ENCODE data around the gene RBM19. TPM values are rescaled to one million over a fixed set of nuclear protein-coding genes. Genes with fewer than 3 reads are reported as not detected.

The RBM19 gene
- polyA plus RNA-seq, 10 donors = 11.8 to 21.7 (median 14.9) TPM

- DNase-seq = no peak
These were observed 34.6 kb downstream of the RBM19 start for GRCh38 chr12:113931517-113931916.

- no peak for DNase-seq
These were observed 35.9 kb downstream of the RBM19 start for GRCh38 chr12:113930249-113930648.

GRCh38 chr12:113929312-113929989 lies 36.7 kb downstream of the RBM19 start:
- no peak for DNase-seq

- no peak for DNase-seq
These were observed 39.3 kb downstream of the RBM19 start for GRCh38 chr12:113926788-113927187.

DNA sequence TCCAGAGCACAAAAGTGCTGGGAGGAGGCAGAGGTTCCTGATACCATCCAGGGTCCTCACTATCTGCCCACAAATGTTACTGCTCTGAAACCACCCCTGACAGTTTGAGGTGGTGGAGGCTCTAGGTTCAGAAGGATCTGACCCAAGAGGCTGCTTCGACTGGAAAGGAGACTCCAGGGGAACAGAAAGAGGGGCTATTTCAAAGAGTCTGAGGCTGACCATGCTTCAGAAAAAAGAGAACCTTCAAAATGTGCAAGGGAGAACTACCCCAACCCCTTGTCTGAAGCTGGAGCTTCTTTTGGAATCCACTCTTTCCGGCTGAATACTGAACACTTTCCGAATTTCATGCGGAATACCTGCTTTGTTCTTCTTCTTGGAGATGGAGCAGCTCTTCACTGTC lies 41.8 kb downstream of the RBM19 start:
- DNase-seq = no peak

- DNase-seq = no peak
These were observed 42.9 kb downstream of the RBM19 start for GRCh38 chr12:113923251-113923650.

DNA sequence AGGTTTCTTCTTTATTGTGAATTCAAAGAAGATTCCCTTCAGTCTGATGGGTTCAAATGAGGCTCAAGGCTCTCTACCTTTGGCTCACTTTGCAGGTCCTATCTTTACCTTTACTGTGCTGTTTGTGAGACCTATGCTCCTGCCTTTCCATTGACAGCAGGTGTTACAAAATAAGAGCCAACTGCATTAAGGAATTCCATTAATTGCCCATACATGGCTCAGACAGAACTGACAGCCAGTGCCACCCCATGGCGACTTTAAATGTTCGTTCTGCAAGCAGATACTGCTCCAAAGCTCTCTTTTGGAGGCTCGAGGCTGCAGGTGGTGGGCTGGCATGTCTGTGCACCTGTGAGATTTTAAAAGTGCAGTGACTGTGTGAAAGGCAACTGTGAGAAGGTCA lies 44.7 kb downstream of the RBM19 start:
- no peak for DNase-seq

DNA sequence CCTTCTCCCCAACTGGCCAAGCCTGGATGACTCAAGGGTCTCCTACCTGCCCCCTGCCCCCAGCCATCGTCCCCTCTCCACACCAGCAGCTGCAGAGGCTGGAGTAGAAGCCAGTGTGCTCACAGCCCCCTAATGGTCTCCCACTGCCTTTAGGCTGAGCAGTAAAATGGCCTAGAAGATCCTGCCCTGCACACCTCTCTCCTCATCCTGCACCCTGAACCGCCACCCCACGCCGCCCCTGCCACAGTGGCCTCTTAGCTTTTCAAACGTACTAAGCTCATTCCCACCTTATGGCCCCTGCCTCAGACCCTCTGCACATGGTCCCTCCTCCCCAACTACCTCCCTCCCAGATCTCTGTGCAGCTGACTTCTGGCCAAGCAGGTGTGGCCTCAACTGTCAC lies 46.3 kb downstream of the RBM19 start:
- no peak for DNase-seq

DNA sequence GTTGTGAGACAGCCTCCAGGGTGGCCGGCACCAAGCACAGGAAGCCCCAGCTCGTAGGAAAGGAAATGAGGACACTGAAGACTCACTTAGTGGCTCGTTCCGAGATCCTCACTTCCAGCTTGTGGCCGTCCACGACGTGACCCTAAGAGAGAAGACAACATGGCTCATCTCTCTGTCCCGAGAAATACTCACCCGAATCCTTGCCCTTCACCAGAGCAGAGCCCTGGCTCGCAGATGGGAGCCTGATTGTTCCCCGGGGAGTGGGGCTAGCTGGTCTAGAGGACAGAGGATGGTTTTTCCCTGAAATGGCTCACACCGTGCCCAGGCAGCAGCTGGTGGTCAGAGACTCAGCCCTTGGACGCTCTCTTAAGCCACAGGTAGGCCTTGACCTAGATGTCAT lies 47.8 kb downstream of the RBM19 start:
- DNase-seq = no peak

GRCh38 chr12:113917393-113917792 lies 48.7 kb downstream of the RBM19 start:
- no peak for DNase-seq

GRCh38 chr12:113914806-113915205 lies 51.3 kb downstream of the RBM19 start:
- no peak for DNase-seq

- DNase-seq = no peak
These were observed 51.9 kb downstream of the RBM19 start for GRCh38 chr12:113914176-113914575.

- DNase-seq = peak; percentile 43 to 77 (median 72)
These were observed 53.3 kb downstream of the RBM19 start for GRCh38 chr12:113912760-113913329.

DNA sequence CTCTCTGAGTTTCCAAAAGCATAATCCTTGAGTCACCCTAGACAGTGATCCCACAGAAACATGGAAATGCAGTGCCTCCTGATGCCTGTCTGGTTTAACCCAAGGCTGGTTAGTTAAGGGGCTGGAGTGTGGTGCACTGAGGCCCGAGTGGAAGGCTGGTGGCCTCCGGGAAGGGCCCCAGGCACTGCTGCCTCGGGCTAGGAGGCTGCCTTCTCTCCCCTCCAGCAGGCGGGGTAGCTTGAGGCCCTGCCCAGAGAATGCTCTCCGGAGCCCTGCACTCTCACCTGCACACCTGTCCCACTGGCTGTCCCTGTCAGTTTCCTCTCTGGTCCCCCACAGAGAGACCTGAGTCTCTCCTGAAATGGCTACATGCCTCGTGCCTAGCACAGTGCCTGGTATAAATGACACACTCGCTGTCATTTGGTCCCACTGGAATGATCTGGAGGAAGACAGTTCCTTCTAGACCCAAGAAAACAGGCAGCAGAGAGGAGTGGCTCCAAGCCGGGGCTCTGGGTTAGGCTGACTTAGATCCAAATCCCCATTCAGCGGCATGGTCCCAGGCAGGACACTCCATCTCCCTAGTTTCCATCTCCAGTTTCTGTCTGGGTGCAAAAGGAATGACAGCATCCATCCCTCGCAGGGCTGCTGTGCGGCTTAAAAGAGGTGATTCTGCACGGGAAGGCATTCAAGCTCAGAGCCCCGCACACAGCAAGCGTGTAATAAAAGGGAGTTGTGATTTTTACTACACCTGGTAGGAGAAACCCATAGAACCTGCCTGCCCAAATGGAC lies 54.0 kb downstream of the RBM19 start:
- DNase-seq = no peak

DNA sequence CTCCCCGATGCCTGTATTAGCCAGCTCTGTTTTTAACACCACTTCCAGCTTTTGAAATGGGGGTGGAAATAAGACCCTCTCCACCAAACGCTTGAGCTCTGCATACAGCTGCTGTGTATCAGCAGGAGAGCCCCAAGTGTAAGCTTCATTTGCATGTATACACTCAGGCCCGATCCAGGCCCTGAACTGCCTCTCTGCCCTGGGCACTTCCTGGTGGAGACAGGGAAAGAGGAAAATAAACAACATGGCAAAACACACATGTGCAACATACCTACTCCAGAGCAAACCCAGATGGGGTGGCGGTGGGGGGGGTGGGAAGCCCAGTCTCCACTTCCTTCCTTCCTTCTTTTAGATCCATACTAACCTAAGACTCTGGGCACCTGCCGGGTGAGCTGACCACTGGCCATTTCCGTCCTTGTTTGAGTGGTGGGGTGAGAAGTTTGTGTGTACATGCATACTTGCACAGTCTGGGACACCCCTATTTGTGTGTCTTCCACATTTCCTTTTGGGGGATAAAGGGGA lies 55.3 kb downstream of the RBM19 start:
- DNase-seq = no peak

DNA sequence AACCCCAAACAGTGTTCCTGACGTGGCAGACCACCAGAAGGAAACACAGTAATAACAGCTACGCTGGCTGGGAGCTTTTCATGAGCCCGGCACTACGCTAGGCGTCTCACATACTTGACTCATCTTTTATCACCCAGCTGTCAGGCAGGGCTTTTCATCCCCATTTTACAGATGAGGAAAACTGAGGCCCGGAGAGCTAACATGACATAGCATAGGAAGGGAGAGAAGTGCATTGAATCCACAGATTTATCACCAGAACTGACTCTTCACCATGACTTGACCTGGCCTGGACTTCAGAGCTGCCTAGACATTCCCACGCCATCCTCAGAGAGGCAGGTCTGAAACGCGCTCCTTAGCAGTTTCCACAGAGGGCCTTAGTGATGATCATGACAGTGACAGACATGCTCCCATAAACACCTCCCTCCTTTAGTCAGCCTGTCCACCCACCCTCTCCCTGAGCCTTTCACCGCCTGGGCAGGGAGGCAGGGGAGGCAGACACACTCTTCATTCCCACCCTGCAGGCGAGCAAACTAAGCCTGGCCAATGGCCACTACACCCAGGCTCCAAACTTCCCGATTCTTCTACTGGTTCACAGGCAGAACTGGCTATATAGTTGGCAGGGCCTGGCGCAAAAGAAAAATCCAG lies 56.2 kb downstream of the RBM19 start:
- no peak for DNase-seq

GRCh38 chr12:113908584-113909100 lies 57.5 kb downstream of the RBM19 start:
- DNase-seq = no peak

- no peak for DNase-seq
These were observed 58.5 kb downstream of the RBM19 start for GRCh38 chr12:113907446-113908180.

GRCh38 chr12:113906411-113907200 lies 59.5 kb downstream of the RBM19 start:
- DNase-seq = no peak

GRCh38 chr12:113905829-113906228 lies 60.3 kb downstream of the RBM19 start:
- no peak for DNase-seq

Measured in muscle of back (tissue), 11 donors.